CD4-positive, alpha-beta T cell treated with Interleukin-15 for 4 hours (primary cell): ENCODE measurements around the gene SNRK.

ENCODE experiments used
- DNase-seq: peaks from one replicate; pipeline ENCODE4 v3.0.0-alpha.2; 2020; ENCODE audit warnings: low spot score

Gene SNRK

GRCh38 chr3:43309372-43310305 is 23.3 kb downstream of the SNRK start:
- DNase-seq, result peak; percentile 18

DNA sequence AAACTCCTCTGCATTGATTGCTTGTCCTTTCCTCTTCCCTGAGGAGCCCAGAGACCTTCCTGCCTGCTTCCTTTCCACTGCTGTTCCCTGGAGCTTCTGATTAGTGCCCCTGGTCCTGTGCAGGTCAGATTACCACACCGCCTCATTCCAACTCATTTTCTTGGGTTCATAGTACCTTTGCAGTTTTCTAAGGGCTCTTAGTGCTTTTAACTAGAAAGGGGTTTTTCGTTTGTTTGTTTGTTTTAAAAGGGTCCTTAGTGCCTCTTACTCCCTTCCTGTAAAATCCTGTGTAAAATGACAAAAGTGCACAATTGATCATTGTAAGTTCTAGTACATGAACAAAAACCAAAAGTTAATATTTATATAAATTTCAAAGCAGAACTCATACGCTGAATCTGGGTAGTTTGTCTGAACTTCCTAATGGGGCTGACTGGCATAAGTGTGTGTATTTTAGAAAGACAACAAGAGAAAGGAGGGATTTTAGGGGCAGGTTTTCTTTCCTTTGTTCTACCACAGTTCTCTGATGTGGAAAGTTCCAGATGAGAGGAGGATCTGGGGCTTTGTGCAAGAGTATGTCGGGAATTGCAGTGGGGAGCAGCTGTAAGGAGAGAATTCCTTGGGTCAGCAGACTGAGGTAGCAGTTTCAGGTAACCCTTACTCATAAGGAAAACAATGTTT is 30.6 kb downstream of the SNRK start:
- DNase-seq, result no peak

GRCh38 chr3:43317461-43318316 is 31.3 kb downstream of the SNRK start:
- no peak for DNase-seq

GRCh38 chr3:43319376-43319775 is 33.0 kb downstream of the SNRK start:
- no peak for DNase-seq

- no peak for DNase-seq
Observed at GRCh38 chr3:43319794-43320193, 33.5 kb downstream of the SNRK start.

- DNase-seq, result no peak
Observed at GRCh38 chr3:43320288-43320687, 33.9 kb downstream of the SNRK start.

GRCh38 chr3:43323541-43323940 is 37.2 kb downstream of the SNRK start:
- no peak for DNase-seq

GRCh38 chr3:43326891-43327581 is 40.7 kb downstream of the SNRK start:
- DNase-seq, result peak; percentile 19

- no peak for DNase-seq
Observed at GRCh38 chr3:43327582-43327979, 41.2 kb downstream of the SNRK start.

GRCh38 chr3:43328653-43329052 is 42.3 kb downstream of the SNRK start:
- DNase-seq, result no peak

DNA sequence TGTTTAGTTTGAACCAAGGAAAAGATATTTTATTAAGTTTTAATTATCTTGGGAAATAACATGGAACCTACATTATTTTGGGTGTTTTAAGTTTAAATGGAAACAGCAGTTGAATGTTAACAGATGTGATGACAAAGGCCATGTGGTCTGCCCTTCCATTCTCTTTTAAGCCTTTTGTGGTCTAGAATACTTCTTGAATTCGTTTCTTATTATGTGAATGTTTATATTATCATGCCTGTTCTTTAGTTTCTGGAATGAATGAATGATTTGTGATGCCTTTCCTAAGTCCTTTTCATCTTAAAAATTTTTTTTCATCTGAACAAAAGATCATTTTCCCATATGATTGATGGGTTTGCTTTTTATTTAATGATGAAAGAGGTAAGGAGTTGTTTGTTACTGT is 44.6 kb downstream of the SNRK start:
- no peak for DNase-seq

DNA sequence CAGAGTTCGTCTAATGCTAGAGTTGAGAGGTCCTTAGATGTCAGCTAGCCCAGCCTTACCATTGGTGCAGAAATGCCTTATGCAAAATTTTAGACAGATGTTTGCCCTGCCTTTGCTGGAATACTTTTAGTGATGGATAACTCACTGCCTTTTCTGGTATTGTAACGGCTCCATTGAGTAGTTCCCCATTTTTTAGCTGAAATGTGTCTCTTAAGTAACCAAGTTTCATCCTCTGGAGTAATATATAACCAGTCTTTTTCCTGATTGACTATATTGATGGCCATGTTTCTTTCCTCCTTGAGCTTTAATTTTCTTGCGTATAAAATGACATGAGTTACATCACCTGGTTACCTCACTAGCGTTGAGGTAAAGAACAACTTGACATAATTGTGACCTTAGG is 45.0 kb downstream of the SNRK start:
- no peak for DNase-seq

DNA sequence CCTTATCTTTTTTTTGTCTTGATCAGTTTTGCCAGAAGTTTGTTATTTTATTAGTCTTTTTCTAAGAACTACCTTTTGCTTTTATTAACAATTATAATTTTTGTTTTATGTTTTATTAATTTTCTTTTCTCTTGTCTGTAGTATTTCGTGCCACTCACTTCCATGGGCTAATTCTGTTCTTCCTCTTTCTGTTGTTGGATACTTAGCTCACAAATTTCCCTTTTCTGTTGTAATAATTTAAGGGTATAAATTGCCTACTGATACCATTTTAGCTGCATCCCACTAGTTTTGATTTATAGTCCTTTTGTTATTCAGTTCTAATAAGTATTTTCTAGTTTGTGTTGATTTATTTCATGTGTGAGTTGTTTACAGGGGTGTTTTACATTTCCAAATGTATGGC is 48.6 kb downstream of the SNRK start:
- DNase-seq, result no peak

DNA sequence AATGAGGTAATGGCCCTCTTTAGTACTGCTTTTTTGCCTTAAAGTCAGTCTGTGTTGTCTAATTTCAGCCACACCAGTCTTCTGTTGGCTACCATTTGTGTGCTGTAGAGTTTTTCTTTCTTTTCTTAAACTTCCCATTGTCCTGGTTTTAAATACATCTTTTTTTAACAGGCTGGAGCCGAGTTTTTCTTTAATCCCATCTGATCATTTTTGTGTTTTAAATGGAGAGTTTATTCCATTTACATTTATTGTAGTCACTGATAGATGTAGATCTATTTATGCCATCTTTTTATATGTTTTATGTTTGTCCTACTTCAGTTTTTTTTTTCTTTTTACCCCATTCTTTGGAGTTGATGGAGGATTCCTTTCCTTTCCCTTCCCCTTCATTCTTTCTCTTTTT is 49.5 kb downstream of the SNRK start:
- DNase-seq, result no peak

DNA sequence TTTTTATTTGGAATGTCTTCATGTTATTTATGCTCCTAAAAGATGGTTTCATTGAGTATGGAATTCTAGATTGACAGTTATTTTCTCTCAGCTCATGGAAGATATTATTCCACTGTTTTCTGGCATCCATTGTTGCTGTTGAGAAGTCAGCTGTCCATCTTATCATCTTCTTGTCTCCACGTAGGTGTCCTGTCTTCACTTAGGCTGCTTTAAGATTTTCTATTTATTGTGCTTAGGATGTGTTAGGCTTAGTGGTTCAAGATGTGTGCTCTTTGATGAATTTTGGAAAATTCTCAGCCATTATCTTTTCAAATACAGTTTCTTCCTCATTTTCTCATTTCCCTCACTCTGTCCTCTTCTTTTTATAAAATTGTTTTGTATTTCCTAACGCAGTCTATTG is 52.0 kb downstream of the SNRK start:
- no peak for DNase-seq

- DNase-seq, result no peak
Observed at GRCh38 chr3:43340403-43340802, 54.1 kb downstream of the SNRK start.

GRCh38 chr3:43341788-43342187 is 55.4 kb downstream of the SNRK start:
- DNase-seq, result no peak

GRCh38 chr3:43343185-43343584 is 56.8 kb downstream of the SNRK start:
- no peak for DNase-seq

- DNase-seq, result no peak
Observed at GRCh38 chr3:43343815-43344214, 57.5 kb downstream of the SNRK start.

- DNase-seq, result no peak
Observed at GRCh38 chr3:43344520-43344919, 58.2 kb downstream of the SNRK start.

DNA sequence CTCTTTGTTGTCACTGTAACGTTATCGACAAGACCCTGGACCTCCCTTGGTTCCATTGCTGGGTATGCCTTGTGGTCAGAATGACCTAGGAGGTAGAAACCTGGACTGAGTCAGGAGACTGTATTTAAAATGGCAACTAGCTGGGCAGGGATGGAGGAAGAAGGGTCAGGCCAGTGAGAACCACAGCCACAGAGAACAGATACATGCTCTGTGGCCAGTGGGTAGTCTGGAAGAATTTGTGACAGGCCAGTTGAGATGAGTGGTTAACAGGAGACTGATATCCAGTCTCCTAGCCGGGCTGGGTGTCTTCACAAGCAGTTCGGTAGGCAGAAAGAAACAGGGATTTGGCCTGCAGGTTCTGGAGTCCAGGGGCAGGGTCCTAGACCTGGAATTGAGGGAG is 58.9 kb downstream of the SNRK start:
- DNase-seq, result no peak

- no peak for DNase-seq
Observed at GRCh38 chr3:43345877-43346276, 59.5 kb downstream of the SNRK start.
